Panc1 (cell line): ENCODE results near the gene RHBG. TPM values are rescaled to one million over a fixed set of nuclear protein-coding genes. Genes with fewer than 3 reads are reported as not detected.
A peak's percentile ranks its signal among the peaks of the same experiment; 100 is the strongest.

Experiments
- ATAC-seq: fragments of 200-7000 bp; cut with Tn5 transposase; 2 replicates; pipeline ENCODE4 v1.9.1; 2020; ENCODE audit warnings: mild to moderate bottlenecking, moderate library complexity
- BruUV-seq: library from RNA; stranded (reverse); fragments of 400-500 nt; replicated peaks from 2 replicates; lab custom pipeline; 2021; lab: Mats Ljungman, UMichigan
- CTCF ChIA-PET: fragments of 300-600 bp; sonication (Branson Sonifier 250); formaldehyde crosslinking; loops from one replicate; lab custom pipeline; 2022; ENCODE audit warnings: antibody characterized with exemption; lab: Charles Lee
- POLR2A ChIA-PET: fragments of 300-600 bp; sonication (Branson Sonifier 250); formaldehyde crosslinking; loops from one replicate; lab custom pipeline; 2022; ENCODE audit warnings: antibody characterized with exemption; lab: Charles Lee
- DNase-seq: peaks from one replicate; pipeline ENCODE4 v3.0.0-alpha.2; 2010; ENCODE audit warnings: low read depth, low spot score
- H3K27ac ChIP-seq: 2 replicates; pipeline ENCODE4 v1.5.1; 2011; ENCODE audit warnings: mild to moderate bottlenecking, low read length, inconsistent platforms
- H3K27me3 ChIP-seq: fragments of 200-500 bp; sonication (Bioruptor generic); 2 replicates; pipeline ENCODE4 v1.6.0; 2014; ENCODE audit warnings: low read length, inconsistent platforms; ENCODE audit not compliant: control insufficient read depth, insufficient read depth
- H3K36me3 ChIP-seq: fragments of 200-500 bp; sonication (Bioruptor generic); 2 replicates; pipeline ENCODE4 v1.5.1; 2014; ENCODE audit warnings: inconsistent platforms, mild to moderate bottlenecking, low read length, moderate library complexity; ENCODE audit not compliant: control insufficient read depth, insufficient read depth
- H3K4me1 ChIP-seq: 2 replicates; pipeline ENCODE4 v1.5.1; 2011; ENCODE audit warnings: inconsistent platforms, mild to moderate bottlenecking, low read length, moderate library complexity; ENCODE audit not compliant: control insufficient read depth, insufficient read depth
- H3K4me3 ChIP-seq, 2 experiments: 2 replicates each; pipeline ENCODE4 v1.5.1; 2011 to 2012; ENCODE audit warnings: low read depth in 2 of 2, low read length in 2 of 2, mild to moderate bottlenecking in 2 of 2, inconsistent platforms in 1 of 2, moderate library complexity in 1 of 2
- H3K9me3 ChIP-seq: fragments of 200-500 bp; sonication (Bioruptor generic); 2 replicates; pipeline ENCODE4 v1.5.1; 2014; ENCODE audit warnings: low read depth, mild to moderate bottlenecking, inconsistent platforms, low read length, moderate library complexity; ENCODE audit not compliant: control insufficient read depth, insufficient read depth
- POLR2AphosphoS5 ChIP-seq: IDR thresholded peaks from 2 replicates; pipeline ENCODE4 v1.6.1; 2012; ENCODE audit warnings: mild to moderate bottlenecking, low read depth, low read length, moderate library complexity
- SIN3A ChIP-seq: IDR thresholded peaks from 2 replicates; pipeline ENCODE4 v1.6.1; 2012; ENCODE audit warnings: low read depth, mild to moderate bottlenecking, low read length, moderate library complexity, borderline replicate concordance; ENCODE audit not compliant: insufficient read depth
- TCF7L2 ChIP-seq: IDR thresholded peaks from 2 replicates; pipeline ENCODE4 v1.6.1; 2011; ENCODE audit warnings: mild to moderate bottlenecking, low read depth, low read length, inconsistent platforms
- in situ Hi-C: cut with HindIII; loops from 2 replicates; pipeline ENCODE4 v1.10.0; 2016; ENCODE audit warnings: low sequenced_read_pairs, low pct_unique_long_range_greater_than_20kb
- intact Hi-C: fragments of 100-400 bp; cut with micrococcal nuclease; formaldehyde crosslinking; loops from one replicate; pipeline ENCODE4 v1.10.0; 2022; ENCODE audit not compliant: unreplicated experiment
- total RNA-seq: library from RNA; stranded (reverse); gene quantifications from one replicate; pipeline ENCODE4 v1.2.1, GENCODE V29; 2021; ENCODE audit not compliant: unreplicated experiment
- TF ChIP-seq, protein P1 (sequence below), 2 experiments: IDR thresholded peaks; 2 replicates each; pipeline ENCODE4 v1.6.1; 2011 to 2012; ENCODE audit warnings: low read depth in 2 of 2, control low read depth in 1 of 2, low read length in 1 of 2, mild to moderate bottlenecking in 1 of 2, moderate library complexity in 1 of 2; ENCODE audit not compliant: insufficient read depth in 1 of 2
- TF ChIP-seq, protein P2 (sequence below): fragments of 450-650 bp; IDR thresholded peaks from 2 replicates; pipeline ENCODE4 v1.5.1; 2017; ENCODE audit warnings: mild to moderate bottlenecking

RHBG gene
- total RNA-seq, 1 experiment from 2014 or later: 0.28 TPM

DNA sequence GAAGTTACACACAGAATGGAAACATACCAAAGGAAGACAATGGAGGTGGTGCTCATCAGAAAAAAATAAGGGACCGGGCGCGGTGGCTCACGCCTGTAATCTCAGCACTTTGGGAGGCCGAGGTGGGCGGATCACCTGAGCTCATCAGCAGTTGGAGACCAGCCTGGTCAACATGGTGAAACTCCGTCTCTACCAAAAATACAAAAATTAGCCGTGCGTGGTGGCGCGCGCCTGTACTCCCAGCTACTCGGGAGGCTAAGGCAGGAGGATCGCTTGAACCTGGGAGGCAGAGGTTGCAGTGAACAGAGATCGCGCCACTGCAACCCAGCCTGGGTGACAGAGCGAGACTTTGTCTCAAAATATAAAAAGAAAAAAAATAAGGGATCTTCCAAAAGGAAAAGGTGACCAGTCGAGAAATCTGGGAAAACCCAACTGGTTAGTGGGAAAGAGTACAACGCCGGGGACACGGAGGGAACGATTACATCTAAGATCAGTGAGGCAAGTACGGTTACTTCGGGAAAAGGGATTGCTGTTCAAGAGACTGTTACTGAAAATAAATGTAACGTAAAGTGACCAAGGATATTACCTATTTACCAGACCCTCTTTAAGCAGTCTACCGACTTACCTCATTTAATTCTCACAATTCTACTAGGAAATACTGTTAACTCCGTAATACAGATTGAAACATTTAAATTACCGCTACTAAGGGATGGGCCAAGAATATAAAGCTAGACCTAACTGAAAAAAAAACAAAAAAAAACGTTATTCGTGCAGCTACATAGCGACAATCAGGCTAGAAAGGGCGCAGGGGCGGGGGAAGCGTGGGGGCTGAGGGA, 31.7 kb upstream of the RHBG start:
- Histone ChIP-seq H3K9me3 (no peaks in the 10 kb centered on the region), H3K27ac (peak overlapping the region; percentile 98), H3K36me3 (peaks cover 39% of the 10 kb centered on the region), H3K4me3 (peak overlapping the region; percentile 99), H3K27me3 (no peaks in the 10 kb centered on the region), H3K4me1 (peaks cover 11% of the 10 kb centered on the region)
- DNase-seq: no peak
- no peak for TF ChIP-seq SIN3A
- intact Hi-C loops: no loop called here
- POLR2A ChIA-PET: interaction anchor here (0.6 kb wide), 2 partner anchors 11 to 34 kb away, joined by 3 to 4 read pairs; no protein-coding TSS in a partner anchor
- in situ Hi-C loops: no loop called here
- TSS peak; percentile 75 for BruUV-seq
- ATAC-seq: no peak
- CTCF ChIA-PET: interaction anchor here (0.6 to 0.7 kb wide), 2 partner anchors 38 to 70 kb away, joined by 3 read pairs; no protein-coding TSS in a partner anchor

DNA sequence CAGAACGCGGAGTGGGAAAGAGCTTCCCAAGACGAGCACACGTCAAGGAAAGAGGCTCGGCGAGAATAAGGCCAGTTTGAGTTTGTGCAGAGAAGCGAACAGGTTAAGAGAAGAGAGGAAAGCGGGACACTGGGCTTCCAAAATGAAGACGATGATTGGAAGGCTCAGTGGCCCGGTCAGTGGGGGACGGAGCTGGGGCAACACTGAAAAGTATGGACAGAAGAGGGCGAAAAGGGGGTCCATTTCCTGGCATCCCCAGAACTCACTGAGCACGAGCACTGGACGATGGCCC, 31.2 kb upstream of the RHBG start:
- BruUV-seq: no TSS peak
- peak; percentile 20 for ATAC-seq

DNA sequence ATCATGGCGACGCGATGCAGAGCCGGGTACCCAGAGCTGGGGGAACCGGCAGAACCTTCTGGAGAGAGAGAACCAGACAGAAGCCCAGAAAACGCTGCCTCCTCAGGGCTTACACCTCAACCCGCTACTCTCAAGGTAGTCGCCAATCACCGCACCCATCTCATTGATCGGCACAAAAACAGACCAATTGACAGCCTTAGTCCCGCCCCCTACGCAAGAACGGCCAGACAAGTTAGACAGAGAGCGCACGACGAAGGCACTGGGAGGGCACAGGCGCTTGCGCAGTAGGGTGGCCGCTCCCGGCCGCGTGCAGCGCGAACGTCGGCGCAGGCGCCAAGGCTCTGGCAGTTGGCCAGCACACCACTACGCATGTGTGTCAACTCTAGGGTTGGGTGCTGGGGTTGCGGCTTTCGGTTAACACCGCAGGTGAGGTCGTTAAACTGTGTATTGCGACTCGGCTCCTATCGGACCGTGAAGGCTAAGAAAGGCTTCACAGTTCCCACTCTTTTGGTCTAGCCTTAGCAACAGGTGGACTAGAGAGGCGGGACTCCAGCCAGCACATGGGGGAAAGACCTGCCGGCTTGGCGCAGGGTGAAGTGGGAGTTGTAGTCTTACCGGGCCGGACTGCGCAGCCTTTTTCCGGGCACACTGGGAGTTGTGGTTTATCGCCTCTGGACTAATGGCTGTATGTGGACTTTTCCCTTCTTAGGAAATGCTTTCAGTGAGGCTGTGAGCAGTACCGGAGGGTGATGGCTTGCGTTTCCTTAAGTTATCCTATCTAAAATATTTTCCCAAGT, 30.6 kb upstream of the RHBG start, which contains the start of the genes CCT3 and TSACC:
Gene CCT3 (minus strand): TSS at position 113 of the 797 bp plus-strand sequence. CDS start 108 bp downstream, at position 5.
Gene TSACC (plus strand): TSS at position 347 of the 797 bp plus-strand sequence. CDS start 1,232 bp downstream, outside the sequence.
- Histone ChIP-seq H3K36me3 (peaks cover 30% of the 10 kb centered on the region), H3K9me3 (no peaks in the 10 kb centered on the region), H3K27me3 (no peaks in the 10 kb centered on the region), H3K27ac (peak within 1 kb of the TSS; percentile 98), H3K4me3 (peak within 1 kb of the TSS; percentile 99), H3K4me1 (peaks cover 11% of the 10 kb centered on the region)
- no TSS peak for BruUV-seq
- peak; percentile 100 for DNase-seq
- intact Hi-C loops (no loop called here), in situ Hi-C loops (no loop called here)
- TF ChIP-seq, protein P1, sequence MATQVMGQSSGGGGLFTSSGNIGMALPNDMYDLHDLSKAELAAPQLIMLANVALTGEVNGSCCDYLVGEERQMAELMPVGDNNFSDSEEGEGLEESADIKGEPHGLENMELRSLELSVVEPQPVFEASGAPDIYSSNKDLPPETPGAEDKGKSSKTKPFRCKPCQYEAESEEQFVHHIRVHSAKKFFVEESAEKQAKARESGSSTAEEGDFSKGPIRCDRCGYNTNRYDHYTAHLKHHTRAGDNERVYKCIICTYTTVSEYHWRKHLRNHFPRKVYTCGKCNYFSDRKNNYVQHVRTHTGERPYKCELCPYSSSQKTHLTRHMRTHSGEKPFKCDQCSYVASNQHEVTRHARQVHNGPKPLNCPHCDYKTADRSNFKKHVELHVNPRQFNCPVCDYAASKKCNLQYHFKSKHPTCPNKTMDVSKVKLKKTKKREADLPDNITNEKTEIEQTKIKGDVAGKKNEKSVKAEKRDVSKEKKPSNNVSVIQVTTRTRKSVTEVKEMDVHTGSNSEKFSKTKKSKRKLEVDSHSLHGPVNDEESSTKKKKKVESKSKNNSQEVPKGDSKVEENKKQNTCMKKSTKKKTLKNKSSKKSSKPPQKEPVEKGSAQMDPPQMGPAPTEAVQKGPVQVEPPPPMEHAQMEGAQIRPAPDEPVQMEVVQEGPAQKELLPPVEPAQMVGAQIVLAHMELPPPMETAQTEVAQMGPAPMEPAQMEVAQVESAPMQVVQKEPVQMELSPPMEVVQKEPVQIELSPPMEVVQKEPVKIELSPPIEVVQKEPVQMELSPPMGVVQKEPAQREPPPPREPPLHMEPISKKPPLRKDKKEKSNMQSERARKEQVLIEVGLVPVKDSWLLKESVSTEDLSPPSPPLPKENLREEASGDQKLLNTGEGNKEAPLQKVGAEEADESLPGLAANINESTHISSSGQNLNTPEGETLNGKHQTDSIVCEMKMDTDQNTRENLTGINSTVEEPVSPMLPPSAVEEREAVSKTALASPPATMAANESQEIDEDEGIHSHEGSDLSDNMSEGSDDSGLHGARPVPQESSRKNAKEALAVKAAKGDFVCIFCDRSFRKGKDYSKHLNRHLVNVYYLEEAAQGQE (IDR thresholded peaks at IDR 0.05; ENCODE audit: insufficient read depth in 1 of 2, low read depth in 2 of 2, low read length in 1 of 2): 0 out of 4 replicates have a peak, but pooled peaks of 1 of the 2 experiments have one; percentile 53
- TF ChIP-seq, protein P2, sequence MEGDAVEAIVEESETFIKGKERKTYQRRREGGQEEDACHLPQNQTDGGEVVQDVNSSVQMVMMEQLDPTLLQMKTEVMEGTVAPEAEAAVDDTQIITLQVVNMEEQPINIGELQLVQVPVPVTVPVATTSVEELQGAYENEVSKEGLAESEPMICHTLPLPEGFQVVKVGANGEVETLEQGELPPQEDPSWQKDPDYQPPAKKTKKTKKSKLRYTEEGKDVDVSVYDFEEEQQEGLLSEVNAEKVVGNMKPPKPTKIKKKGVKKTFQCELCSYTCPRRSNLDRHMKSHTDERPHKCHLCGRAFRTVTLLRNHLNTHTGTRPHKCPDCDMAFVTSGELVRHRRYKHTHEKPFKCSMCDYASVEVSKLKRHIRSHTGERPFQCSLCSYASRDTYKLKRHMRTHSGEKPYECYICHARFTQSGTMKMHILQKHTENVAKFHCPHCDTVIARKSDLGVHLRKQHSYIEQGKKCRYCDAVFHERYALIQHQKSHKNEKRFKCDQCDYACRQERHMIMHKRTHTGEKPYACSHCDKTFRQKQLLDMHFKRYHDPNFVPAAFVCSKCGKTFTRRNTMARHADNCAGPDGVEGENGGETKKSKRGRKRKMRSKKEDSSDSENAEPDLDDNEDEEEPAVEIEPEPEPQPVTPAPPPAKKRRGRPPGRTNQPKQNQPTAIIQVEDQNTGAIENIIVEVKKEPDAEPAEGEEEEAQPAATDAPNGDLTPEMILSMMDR: no peak
- TF ChIP-seq SIN3A (peak; percentile 9; the same call in 1 of the 2 replicates), POLR2AphosphoS5 (peak; percentile 93), TCF7L2 (0 out of 2 replicates have a peak, but pooled peaks have one; percentile 22)
- CTCF ChIA-PET: interaction anchor here (0.7 kb wide), 1 partner anchor 71 kb away, joined by 3 read pairs; no protein-coding TSS in a partner anchor
- peak; percentile 95 for ATAC-seq
- POLR2A ChIA-PET: interaction anchor here (0.6 to 0.7 kb wide), 3 partner anchors 9 to 33 kb away, joined by 3 to 4 read pairs (median 3); no protein-coding TSS in a partner anchor

More for the DNA sequence above, 31.2 kb upstream of the RHBG start:
- 0 out of 2 replicates have a peak, but pooled peaks have one; percentile 52 for TF ChIP-seq SIN3A
- no peak for TF ChIP-seq TCF7L2
- intact Hi-C loops: no loop called here
- Histone ChIP-seq H3K4me3 (peak overlapping the region; percentile 99), H3K36me3 (peaks cover 34% of the 10 kb centered on the region), H3K9me3 (no peaks in the 10 kb centered on the region), H3K27ac (peak overlapping the region; percentile 98), H3K27me3 (no peaks in the 10 kb centered on the region), H3K4me1 (peaks cover 11% of the 10 kb centered on the region)
- CTCF ChIA-PET: interaction anchor here (0.7 kb wide), 1 partner anchor 70 kb away, joined by 3 read pairs; no protein-coding TSS in a partner anchor
- no peak for DNase-seq
- in situ Hi-C loops: no loop called here
- POLR2A ChIA-PET: interaction anchor here (0.6 kb wide), 2 partner anchors 11 to 34 kb away, joined by 3 to 4 read pairs; no protein-coding TSS in a partner anchor
